HepG2 (cell line): ENCODE results near the gene LYRM1. TPM values are rescaled to one million over a fixed set of nuclear protein-coding genes. Genes with fewer than 3 reads are reported as not detected.

ENCODE experiments used
- ARID2 ChIP-seq: sonication (generic); formaldehyde crosslinking; IDR thresholded peaks from 2 replicates; pipeline ENCODE4 v1.8.1; 2022; ENCODE audit warnings: mild to moderate bottlenecking, missing genetic modification reagents, borderline replicate concordance
- CENPBD1 ChIP-seq: sonication (generic); formaldehyde crosslinking; IDR thresholded peaks from 2 replicates; pipeline ENCODE4 v1.8.0; 2022; ENCODE audit warnings: missing genetic modification reagents, low read depth, mild to moderate bottlenecking, borderline replicate concordance
- CREB3 ChIP-seq: sonication (generic); formaldehyde crosslinking; IDR thresholded peaks from 2 replicates; pipeline ENCODE4 v1.5.0; 2020; ENCODE audit warnings: missing genetic modification reagents
- CREM ChIP-seq, 2 experiments: sonication (generic) in 1 of 2; formaldehyde crosslinking in 1 of 2; IDR thresholded peaks; 2 replicates each; pipeline versions ENCODE4 v1.4.0 to v1.6.1; 2016 to 2020; ENCODE audit warnings: antibody characterized with exemption in 1 of 2, mild to moderate bottlenecking in 1 of 2, missing genetic modification reagents in 1 of 2
- EHMT2 ChIP-seq: fragments of 200-600 bp; sonication (generic); IDR thresholded peaks from 2 replicates; pipeline ENCODE4 v1.7.0; 2017; ENCODE audit warnings: antibody characterized with exemption, low read depth, low read length, borderline replicate concordance
- ERF ChIP-seq: IDR thresholded peaks from 2 replicates; pipeline ENCODE4 v1.6.1; 2018; ENCODE audit warnings: missing biosample characterization, missing genetic modification reagents
- KLF16 ChIP-seq, 2 experiments: sonication (generic) in 1 of 2; formaldehyde crosslinking in 1 of 2; IDR thresholded peaks; 2 replicates each; pipeline versions ENCODE4 v1.6.1 to v1.8.0; 2016 to 2023; ENCODE audit warnings: missing genetic modification reagents in 2 of 2, missing compliant biosample characterization in 1 of 2
- MAZ ChIP-seq, 2 experiments: sonication (generic) in 1 of 2; formaldehyde crosslinking in 1 of 2; IDR thresholded peaks; 2 replicates each; pipeline versions ENCODE4 v1.5.0 to v1.6.1; 2012 to 2020; ENCODE audit warnings: low read depth in 2 of 2, mild to moderate bottlenecking in 2 of 2, borderline replicate concordance in 1 of 2, improper control_type of control experiment in 1 of 2, low read length in 1 of 2, missing genetic modification reagents in 1 of 2, moderate library complexity in 1 of 2
- NCOA5 ChIP-seq: sonication (generic); formaldehyde crosslinking; IDR thresholded peaks from 2 replicates; pipeline ENCODE4 v1.4.0; 2020; ENCODE audit warnings: missing genetic modification reagents
- RAD21 ChIP-seq: fragments of 450-650 bp; formaldehyde crosslinking; IDR thresholded peaks from 2 replicates; pipeline ENCODE4 v1.5.0; 2020; ENCODE audit warnings: mild to moderate bottlenecking
- RORA ChIP-seq: sonication (generic); formaldehyde crosslinking; IDR thresholded peaks from 2 replicates; pipeline ENCODE4 v1.5.0; 2020; ENCODE audit warnings: mild to moderate bottlenecking, missing genetic modification reagents, moderate library complexity
- ZBTB39 ChIP-seq: sonication (generic); formaldehyde crosslinking; IDR thresholded peaks from 2 replicates; pipeline ENCODE4 v1.5.0; 2020; ENCODE audit warnings: missing genetic modification reagents
- ZNF207 ChIP-seq: fragments of 450-650 bp; IDR thresholded peaks from 2 replicates; pipeline ENCODE4 v1.6.1; 2016; ENCODE audit warnings: antibody characterized with exemption, borderline replicate concordance
- ZNF33B ChIP-seq: sonication (generic); formaldehyde crosslinking; IDR thresholded peaks from 2 replicates; pipeline ENCODE4 v1.5.1; 2020; ENCODE audit warnings: mild to moderate bottlenecking, missing genetic modification reagents
- ZNF460 ChIP-seq: sonication (generic); formaldehyde crosslinking; IDR thresholded peaks from 2 replicates; pipeline ENCODE4 v1.5.1; 2020; ENCODE audit warnings: missing genetic modification reagents, mild to moderate bottlenecking, borderline replicate concordance
- ZNF503 ChIP-seq: sonication (generic); formaldehyde crosslinking; IDR thresholded peaks from 2 replicates; pipeline ENCODE4 v1.4.0; 2020; ENCODE audit warnings: missing genetic modification reagents
- ZNF556 ChIP-seq: sonication (generic); formaldehyde crosslinking; IDR thresholded peaks from 2 replicates; pipeline ENCODE4 v1.4.0; 2020; ENCODE audit warnings: mild to moderate bottlenecking, missing genetic modification reagents, borderline replicate concordance
- ZNF598 ChIP-seq: sonication (generic); formaldehyde crosslinking; IDR thresholded peaks from 2 replicates; pipeline ENCODE4 v1.5.1; 2020; ENCODE audit warnings: mild to moderate bottlenecking, missing genetic modification reagents, borderline replicate concordance
- ZNF616 ChIP-seq: sonication (generic); formaldehyde crosslinking; IDR thresholded peaks from 2 replicates; pipeline ENCODE4 v1.5.0; 2020; ENCODE audit warnings: low read depth, mild to moderate bottlenecking, missing genetic modification reagents
- ZNF674 ChIP-seq: sonication (generic); formaldehyde crosslinking; IDR thresholded peaks from 2 replicates; pipeline ENCODE4 v1.5.0; 2020; ENCODE audit warnings: low read depth, mild to moderate bottlenecking, missing genetic modification reagents
- ZNF772 ChIP-seq: sonication (generic); formaldehyde crosslinking; IDR thresholded peaks from 2 replicates; pipeline ENCODE4 v1.5.0; 2020; ENCODE audit warnings: mild to moderate bottlenecking, missing genetic modification reagents
- ZNF775 ChIP-seq: sonication (generic); formaldehyde crosslinking; IDR thresholded peaks from 2 replicates; pipeline ENCODE4 v1.4.0; 2020; ENCODE audit warnings: missing genetic modification reagents, mild to moderate bottlenecking, moderate library complexity, borderline replicate concordance
- ZZZ3 ChIP-seq: sonication (generic); formaldehyde crosslinking; IDR thresholded peaks from 2 replicates; pipeline ENCODE4 v1.4.0; 2020; ENCODE audit warnings: missing genetic modification reagents, mild to moderate bottlenecking, borderline replicate concordance
- polyA plus RNA-seq, 8 experiments: library from polyadenylated mRNA; depleted of rRNA in 3 of 8; stranded (reverse) in 7 of 8; unstranded in 1 of 8; fragments of >200 nt; fragmentation: Illumina TruSeq in 4 of 8; extraction: Trizol in 4 of 8; gene quantifications; 2 replicates each; pipeline versions ENCODE4 v1.2.1 to v1.2.3, GENCODE V29; 2011 to 2016; ENCODE audit warnings: low read depth in 4 of 8, missing spikeins in 1 of 8, mixed read lengths in 1 of 8; ENCODE audit not compliant: insufficient read depth in 1 of 8
- total RNA-seq, 5 experiments: library from RNA; depleted of rRNA; stranded (reverse); fragments of >200 nt; fragmentation: Illumina TruSeq; extraction: Trizol; gene quantifications; 2 replicates each; pipeline ENCODE4 v1.2.3, GENCODE V29; 2016; ENCODE audit warnings: low read depth in 1 of 5

LYRM1 gene
- total and polyA plus RNA-seq, 2 of the 13 experiments (the other 11 are each of a cell fraction or from before 2014, with no cell fraction given): 59.2 to 82.6 TPM

DNA sequence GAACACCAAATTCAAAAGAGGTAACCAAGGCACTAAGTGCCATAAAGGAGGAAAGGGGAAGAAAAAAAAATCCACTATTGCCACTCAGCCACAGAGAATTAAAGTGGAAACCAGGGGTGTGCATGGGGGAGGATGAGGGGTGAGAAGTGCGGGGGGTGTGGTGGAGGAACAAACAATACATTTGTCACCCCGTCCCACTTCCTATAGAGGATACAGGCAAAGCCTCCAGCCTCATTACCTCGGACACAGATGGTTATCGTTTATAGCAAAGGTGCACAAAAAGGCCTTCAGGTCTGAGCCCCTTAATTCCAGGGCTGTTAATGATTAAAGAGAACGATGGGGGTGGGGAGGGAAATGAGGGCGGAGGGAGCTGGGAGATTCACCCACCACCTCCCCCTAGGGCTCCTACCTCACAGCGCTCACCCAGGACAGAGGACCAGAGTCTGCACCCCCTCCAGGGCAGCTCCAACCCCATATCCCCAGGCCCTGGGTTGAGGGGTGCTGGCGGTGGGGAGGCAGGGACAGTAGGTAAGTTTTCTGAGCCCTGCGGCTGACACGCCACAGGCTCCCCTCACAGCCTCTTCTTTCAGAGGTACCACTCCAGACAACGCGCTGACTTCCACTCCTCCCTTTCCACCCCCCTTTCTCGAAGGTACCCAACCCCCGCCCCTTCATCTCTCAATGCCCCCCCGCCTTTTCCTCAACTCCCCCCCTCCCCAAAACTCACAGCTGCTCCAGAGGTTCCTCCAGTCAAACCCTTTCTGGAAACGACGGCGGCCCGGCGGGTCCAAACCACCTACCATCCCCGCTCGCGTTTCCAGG, 883 bp upstream of the LYRM1 start (continued):
- TF ChIP-seq ZNF674 (CRISPR knock-in tag) (no peak), NCOA5 (CRISPR knock-in tag) (no peak), CREM (IDR thresholded peaks at IDR 0.05) (peak; percentile 24; the same call in 1 of the 2 replicates), CREM (CRISPR knock-in tag; IDR thresholded peaks at IDR 0.05) (no peak), ZNF616 (CRISPR knock-in tag) (no peak), EHMT2 (no peak), ZZZ3 (CRISPR knock-in tag) (peak; percentile 49; the same call in 1 of the 2 replicates), ZNF33B (no peak), RORA (CRISPR knock-in tag) (no peak), ZNF460 (CRISPR knock-in tag) (no peak), RAD21 (CRISPR knock-in tag) (peak; percentile 47; the same call in 1 of the 2 replicates), ZNF556 (CRISPR knock-in tag) (no peak), ZBTB39 (CRISPR knock-in tag) (no peak), ZNF598 (CRISPR knock-in tag) (no peak), CREB3 (CRISPR knock-in tag) (no peak), ARID2 (CRISPR knock-in tag) (peak; percentile 93), KLF16 (CRISPR knock-in tag; IDR thresholded peaks at IDR 0.05) (peak; percentile 48 to 73; a peak in 3 of 4 replicates), ZNF207 (no peak), ZNF775 (CRISPR knock-in tag) (no peak), CENPBD1 (CRISPR knock-in tag) (no peak), ZNF503 (CRISPR knock-in tag) (no peak), ZNF772 (CRISPR knock-in tag) (peak; percentile 98), ERF (peak; percentile 53), MAZ (IDR thresholded peaks at IDR 0.05; ENCODE audit: borderline replicate concordance, low read depth, low read length) (no peak; the same call in 1 of the 2 replicates), MAZ (CRISPR knock-in tag; IDR thresholded peaks at IDR 0.05; ENCODE audit: low read depth) (peak; percentile 64)
